NK-92 (cell line): ENCODE results near the gene LYSMD4.

ENCODE experiments used
- DNase-seq: peaks from one replicate; lab custom pipeline; 2025; ENCODE audit not compliant: unreplicated experiment; lab: John Stamatoyannopoulos, UW

LYSMD4 gene

GRCh38 chr15:99731336-99732123, 1.7 kb downstream of the LYSMD4 start:
- DNase-seq, result no peak

GRCh38 chr15:99729920-99730319, 3.3 kb downstream of the LYSMD4 start:
- no peak for DNase-seq

GRCh38 chr15:99729327-99729726, 3.9 kb downstream of the LYSMD4 start:
- no peak for DNase-seq

DNA sequence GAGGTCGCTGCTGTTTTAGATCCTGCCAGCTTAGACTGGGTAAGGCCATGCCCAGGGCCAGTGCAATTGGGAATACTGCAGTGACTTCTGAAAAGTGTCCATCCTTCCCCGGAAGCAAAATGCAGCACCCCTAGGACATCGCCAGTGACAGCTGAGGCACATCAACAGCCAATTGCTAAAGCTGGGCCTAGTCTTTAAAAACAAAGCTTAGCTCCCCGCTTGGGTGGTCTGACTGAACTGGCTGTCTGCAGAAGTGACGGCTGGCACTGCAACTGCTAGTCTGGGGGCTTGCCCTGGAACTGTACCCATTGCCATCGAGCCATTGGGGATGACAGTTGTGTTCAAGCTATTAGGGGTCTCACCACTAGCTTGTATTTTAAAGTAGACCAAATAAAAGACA, 4.3 kb downstream of the LYSMD4 start:
- no peak for DNase-seq

- no peak for DNase-seq
These were observed 5.5 kb downstream of the LYSMD4 start for GRCh38 chr15:99727733-99728132.

- DNase-seq, result no peak
These were observed 5.9 kb downstream of the LYSMD4 start for GRCh38 chr15:99727330-99727729.

DNA sequence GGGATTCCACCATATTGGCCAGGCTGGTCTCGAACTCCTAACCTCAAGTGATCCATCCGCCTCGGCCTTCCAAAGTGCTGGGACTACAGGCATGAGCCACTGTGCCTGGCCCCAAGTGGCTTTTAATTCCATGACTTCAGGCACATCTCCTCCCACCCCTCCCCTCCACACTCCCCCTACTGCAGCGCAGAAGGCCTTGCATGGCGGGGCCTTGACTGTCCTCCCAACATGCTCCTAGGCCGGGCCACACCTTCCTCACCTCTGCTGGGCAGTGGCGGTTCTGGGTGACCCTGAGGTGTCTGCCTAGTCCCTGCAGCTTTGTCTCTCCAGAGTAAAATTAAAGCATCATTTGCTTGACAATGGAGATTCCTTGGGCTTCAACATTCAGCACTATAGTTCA, 6.9 kb downstream of the LYSMD4 start:
- DNase-seq, result no peak

DNA sequence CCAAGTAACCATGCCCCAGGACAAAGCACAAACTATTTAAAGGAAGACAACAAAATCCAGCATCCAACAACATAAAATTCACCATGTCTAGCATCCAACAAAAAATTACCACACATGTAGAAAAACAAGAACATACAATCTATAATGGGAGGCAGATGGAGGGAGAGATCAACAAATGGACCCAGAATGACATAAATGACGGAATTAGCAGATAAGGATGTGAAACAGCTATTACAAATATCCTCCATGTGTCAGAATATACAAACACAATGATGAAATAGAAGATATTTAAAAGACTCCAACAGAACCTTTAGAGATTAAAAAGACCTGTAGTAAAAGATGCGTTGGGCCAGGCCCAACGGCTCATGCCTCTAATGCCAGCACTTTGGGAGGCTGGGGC, 10.8 kb downstream of the LYSMD4 start:
- no peak for DNase-seq

- DNase-seq, result no peak
These were observed 11.3 kb downstream of the LYSMD4 start for GRCh38 chr15:99721896-99722295.

GRCh38 chr15:99721104-99721778, 12.0 kb downstream of the LYSMD4 start:
- no peak for DNase-seq

DNA sequence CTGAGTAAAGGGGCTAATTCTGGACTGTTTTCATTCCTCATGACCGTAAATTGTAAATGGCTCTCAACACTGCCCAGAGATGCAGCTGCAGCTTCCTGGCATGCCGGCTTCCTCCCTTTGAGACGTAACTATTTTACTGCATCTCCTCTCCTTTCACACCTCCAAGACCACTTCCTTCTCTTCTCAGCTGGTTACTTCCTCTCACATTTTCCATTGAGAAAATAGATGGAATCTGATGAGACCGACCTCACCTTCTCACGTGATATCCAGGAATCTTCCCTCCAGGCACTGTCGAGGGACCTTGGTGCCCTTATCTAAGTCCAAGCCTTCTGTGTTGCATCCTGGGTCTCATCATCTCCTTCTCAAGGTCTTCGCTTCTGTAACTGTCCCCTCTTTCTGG, 12.7 kb downstream of the LYSMD4 start:
- DNase-seq, result no peak

DNA sequence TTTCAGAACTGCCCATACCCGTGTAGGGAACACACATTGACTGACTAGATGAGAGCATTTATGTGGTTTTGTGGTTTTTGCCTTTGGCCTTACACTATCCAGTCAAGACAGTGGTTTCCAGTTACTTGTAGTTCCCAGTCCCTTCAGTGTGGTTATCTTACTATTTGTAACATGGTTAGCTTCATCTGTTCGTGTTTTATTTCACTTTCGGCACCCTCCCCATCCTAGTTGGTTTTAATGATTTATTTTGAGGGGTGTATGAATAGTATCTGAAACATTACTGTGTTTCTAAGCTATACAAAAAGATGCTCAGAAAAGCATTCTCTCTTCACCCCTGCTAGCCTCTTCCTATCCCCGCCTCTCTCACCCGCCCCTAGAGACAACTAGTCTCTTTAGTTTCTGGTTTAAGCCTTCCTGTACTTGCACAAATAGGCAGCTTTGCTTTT, 14.1 kb downstream of the LYSMD4 start:
- no peak for DNase-seq

DNA sequence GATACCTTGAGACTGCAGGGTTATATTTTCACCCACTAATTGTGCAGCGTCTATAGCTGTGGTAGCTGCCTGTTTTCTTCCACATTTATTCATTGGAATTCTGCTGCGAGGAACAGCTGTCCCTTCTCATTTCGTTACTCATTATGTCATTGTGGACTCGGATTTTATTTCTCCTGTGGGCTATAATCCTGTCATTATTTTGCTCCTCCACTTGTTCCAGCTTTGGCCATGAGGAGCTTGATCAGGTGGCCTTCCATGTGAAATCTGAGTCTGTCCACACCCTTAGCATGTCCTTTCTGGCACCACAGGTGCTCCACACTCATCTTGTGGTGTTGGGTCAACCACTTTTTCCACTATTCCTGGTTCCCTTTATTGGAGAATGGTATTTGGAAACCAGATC, 14.8 kb downstream of the LYSMD4 start:
- no peak for DNase-seq

DNA sequence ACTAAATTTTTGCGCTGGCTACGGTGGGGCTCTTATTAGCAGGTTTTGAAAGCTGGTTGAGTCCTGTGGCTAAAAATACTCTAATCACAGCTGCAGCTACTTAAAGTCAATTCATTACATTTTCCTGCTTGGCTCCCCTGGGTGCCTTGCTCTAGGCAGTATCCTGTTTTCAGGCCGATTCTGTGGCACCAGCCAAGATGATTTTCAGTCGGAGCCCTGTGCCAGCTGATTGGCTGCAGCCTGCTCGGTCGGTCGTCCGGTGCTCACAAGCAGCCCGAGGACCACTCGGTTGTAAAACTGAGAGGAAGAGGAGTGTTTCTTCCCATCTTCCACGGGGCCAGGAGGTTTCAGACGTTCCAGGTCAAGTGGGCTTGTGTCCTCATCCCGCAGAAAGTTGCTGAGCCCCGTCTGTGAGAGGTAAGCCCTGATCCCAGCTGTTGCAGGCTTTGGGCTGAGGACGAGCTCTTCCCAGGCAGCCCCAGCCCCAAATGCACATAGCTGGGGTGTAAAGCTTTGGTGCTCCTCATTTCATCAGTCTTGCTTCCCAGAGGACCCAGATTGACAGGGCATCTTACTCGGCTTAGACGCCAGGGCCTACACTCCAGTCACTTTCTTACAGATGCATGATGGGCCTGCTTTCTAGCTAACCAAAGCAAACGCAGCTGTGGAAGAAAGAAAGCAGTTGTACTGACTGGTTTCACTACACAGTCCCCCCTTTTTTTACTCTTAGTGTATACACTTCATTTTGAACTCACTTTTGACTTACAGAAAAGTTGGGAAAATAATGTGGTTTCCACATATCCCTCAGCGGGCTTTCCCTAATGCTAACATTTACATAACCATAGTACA, 15.9 kb downstream of the LYSMD4 start:
- no peak for DNase-seq

DNA sequence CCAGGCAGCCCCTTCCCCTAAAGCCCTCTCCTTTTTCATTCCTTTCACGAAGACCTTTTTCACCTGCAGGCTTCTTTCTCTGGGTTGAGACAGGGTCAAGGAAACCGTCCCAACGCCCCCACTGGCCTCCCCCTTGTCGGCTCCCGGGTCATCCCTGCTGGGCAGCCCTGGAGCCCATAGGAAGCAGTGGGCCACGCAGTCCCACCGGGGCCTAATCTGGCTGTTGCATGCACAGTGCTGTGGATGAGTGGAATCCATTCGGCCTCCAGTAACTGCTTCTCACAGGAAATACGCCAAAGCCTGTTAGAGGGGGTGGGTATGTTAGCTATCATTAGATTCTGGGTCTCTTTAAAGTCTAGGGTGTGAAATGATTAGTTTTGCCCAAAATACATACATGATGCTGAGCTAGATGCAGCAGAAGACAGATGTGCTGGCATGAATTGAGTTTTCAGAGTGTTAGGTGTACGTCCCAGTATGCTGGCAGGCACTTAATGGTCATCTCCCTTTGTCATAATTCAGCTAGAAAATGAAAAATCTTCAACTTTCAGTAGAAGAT, 16.6 kb downstream of the LYSMD4 start:
- no peak for DNase-seq

- no peak for DNase-seq
These were observed 20.8 kb downstream of the LYSMD4 start for GRCh38 chr15:99712415-99712814.

DNA sequence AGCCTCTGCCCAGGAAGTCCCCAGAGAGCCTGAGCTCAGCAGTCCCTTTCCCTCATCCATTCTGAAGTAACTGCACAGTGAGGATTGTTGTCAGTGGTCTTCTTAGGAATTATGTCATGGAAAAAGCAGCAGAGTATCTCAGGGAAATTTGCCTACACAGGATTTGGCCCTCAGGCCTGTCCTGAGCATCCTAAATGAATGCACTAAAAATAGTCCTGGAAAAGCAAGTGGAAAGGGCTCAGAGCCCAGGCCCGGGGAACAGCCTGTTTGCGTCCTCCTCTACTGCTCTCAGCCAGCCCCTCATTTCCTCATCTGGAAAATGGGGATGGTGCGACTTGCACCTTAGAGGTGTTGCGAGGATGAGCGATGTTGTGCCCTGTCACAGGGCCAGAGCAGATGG, 21.6 kb downstream of the LYSMD4 start:
- DNase-seq, result no peak

DNA sequence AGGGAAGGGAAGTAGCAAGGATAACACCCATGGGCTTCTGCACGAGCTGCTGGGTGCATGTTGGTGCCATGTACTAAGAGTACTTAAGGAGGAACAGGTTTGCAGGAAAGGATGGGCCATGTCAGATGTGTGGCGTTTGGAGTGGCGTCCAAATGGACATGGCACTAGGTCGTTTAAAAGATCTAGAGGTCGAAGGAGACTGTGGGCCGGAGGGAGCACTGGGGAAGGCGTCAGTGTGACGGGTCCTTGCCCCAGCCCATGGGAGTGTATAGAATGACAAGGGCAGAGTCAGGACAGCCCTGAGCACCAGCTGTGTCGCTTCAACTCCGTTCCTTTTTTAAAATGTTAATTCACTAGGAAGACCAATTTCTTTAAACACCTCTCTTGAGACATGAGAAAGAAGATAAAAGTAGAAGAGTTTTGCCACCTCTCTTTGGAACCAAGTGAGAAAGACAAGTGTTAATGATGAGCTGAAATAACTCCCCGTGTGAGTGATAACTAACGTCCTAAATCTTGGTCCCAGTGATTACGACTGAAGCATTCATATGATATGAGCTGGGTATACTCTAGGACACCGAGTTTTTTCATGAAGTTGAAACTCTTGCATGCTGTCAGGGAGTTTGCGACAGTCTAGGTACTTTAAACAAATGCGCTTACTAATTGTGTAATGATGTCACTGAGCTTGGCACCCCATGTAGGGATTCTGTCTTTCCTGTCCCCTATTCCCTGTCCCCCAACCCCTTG, 23.8 kb downstream of the LYSMD4 start:
- no peak for DNase-seq

GRCh38 chr15:99708563-99708962, 24.7 kb downstream of the LYSMD4 start:
- DNase-seq, result no peak

- no peak for DNase-seq
These were observed 25.6 kb downstream of the LYSMD4 start for GRCh38 chr15:99707473-99708270.
